IMR-90 (cell line): ENCODE measurements around the gene MARS1. TPM values are rescaled to one million over a fixed set of nuclear protein-coding genes. Genes with fewer than 3 reads are reported as not detected.

ENCODE experiments used
- microRNA-seq, 2 experiments: library from miRNA; stranded (forward) in 1 of 2; unstranded in 1 of 2; fragments of 10-50 nt in 1 of 2; fragments of <30 nt in 1 of 2; gene quantifications in 1 of 2; microRNA quantifications in 1 of 2; one replicate each; pipeline versions ENCODE3 to v1.1.0; 2013 to 2020; ENCODE audit not compliant: insufficient read depth in 1 of 2, insufficient read length in 1 of 2, unreplicated experiment in 1 of 2
- polyA plus RNA-seq, 3 experiments: library from polyadenylated mRNA; depleted of rRNA; stranded (reverse); fragments of >200 nt; gene quantifications; 2 replicates each; pipeline ENCODE4 v1.2.3, GENCODE V29; 2012; ENCODE audit warnings: low replicate concordance in 1 of 3
- small RNA-seq, 5 experiments: library from RNA; depleted of rRNA; stranded (forward); fragments of <200 nt; gene quantifications; one replicate each; pipeline ENCODE3, GENCODE V24; 2012
- total RNA-seq: library from RNA; depleted of rRNA; stranded (reverse); fragments of >200 nt; gene quantifications from 2 replicates; pipeline ENCODE4 v1.2.3, GENCODE V29; 2012; rRNA removed

MARS1 gene
- total and polyA plus RNA-seq, 2 of the 4 experiments (the other 2 are of a cell fraction) = 156 to 164 TPM

Small RNAs within 50 kb of the gene (microRNA-seq; reads per million reads assigned to microRNA genes)
- gene MIR616 (ENCODE audit: insufficient read depth in 1 of 2, insufficient read length in 1 of 2, unreplicated experiment in 1 of 2) = 1.8 to 11.4 reads per million in 2 experiments
- 1.1 reads per million for gene MIR6758 (ENCODE audit: unreplicated experiment)

Small RNAs within 50 kb of the gene (small RNA-seq; reads per million reads assigned to genes)
- 0 to 0.08 (median 0) reads per million in 5 experiments for gene MIR616

Other genes with a start within 250 kb of the MARS1 start
- gene STAC3, start 236.9 kb upstream of the MARS1 start, total RNA-seq = under 0.01 and 0.18 TPM in 2 replicates
- 0.67 and 0.80 TPM in 2 replicates for gene STAC3, start 236.9 kb upstream of the MARS1 start, polyA plus RNA-seq (2012; rRNA removed)
- gene R3HDM2, start 57.0 kb upstream of the MARS1 start, total RNA-seq = 6.1 and 7.5 TPM in 2 replicates
- 28.4 and 30.2 TPM in 2 replicates for gene R3HDM2, start 57.0 kb upstream of the MARS1 start, polyA plus RNA-seq (2012; rRNA removed)
- not detected in 2 replicates for gene INHBC, start 53.3 kb upstream of the MARS1 start, total RNA-seq
- 0.06 and 0.09 TPM in 2 replicates for gene INHBC, start 53.3 kb upstream of the MARS1 start, polyA plus RNA-seq (2012; rRNA removed)
- 0.56 and 0.90 TPM in 2 replicates for gene INHBE, start 32.8 kb upstream of the MARS1 start, total RNA-seq
- 1.2 and 1.7 TPM in 2 replicates for gene INHBE, start 32.8 kb upstream of the MARS1 start, polyA plus RNA-seq (2012; rRNA removed)
- 1.3 and 1.4 TPM in 2 replicates for gene GLI1, start 28.3 kb upstream of the MARS1 start, total RNA-seq
- 3.6 and 3.8 TPM in 2 replicates for gene GLI1, start 28.3 kb upstream of the MARS1 start, polyA plus RNA-seq (2012; rRNA removed)
- gene ARHGAP9, start 8.2 kb upstream of the MARS1 start, total RNA-seq = 0.18 and 0.28 TPM in 2 replicates
- 0.65 and 0.79 TPM in 2 replicates for gene ARHGAP9, start 8.2 kb upstream of the MARS1 start, polyA plus RNA-seq (2012; rRNA removed)
- gene DDIT3, start 32.4 kb downstream of the MARS1 start, total RNA-seq = 12.2 and 19.4 TPM in 2 replicates
- 29.8 and 54.4 TPM in 2 replicates for gene DDIT3, start 32.4 kb downstream of the MARS1 start, polyA plus RNA-seq (2012; rRNA removed)
- gene MBD6, start 34.8 kb downstream of the MARS1 start, total RNA-seq = 0.90 and 1.4 TPM in 2 replicates
- 7.9 and 9.3 TPM in 2 replicates for gene MBD6, start 34.8 kb downstream of the MARS1 start, polyA plus RNA-seq (2012; rRNA removed)
- gene DCTN2, start 59.1 kb downstream of the MARS1 start, total RNA-seq = 114 and 125 TPM in 2 replicates
- 107 and 130 TPM in 2 replicates for gene DCTN2, start 59.1 kb downstream of the MARS1 start, polyA plus RNA-seq (2012; rRNA removed)
- gene KIF5A, start 62.0 kb downstream of the MARS1 start, total RNA-seq = under 0.01 and 0.18 TPM in 2 replicates
- 0.09 and 0.15 TPM in 2 replicates for gene KIF5A, start 62.0 kb downstream of the MARS1 start, polyA plus RNA-seq (2012; rRNA removed)
- gene PIP4K2C, start 103.1 kb downstream of the MARS1 start, total RNA-seq = 12.5 and 14.4 TPM in 2 replicates
- 20.0 and 23.1 TPM in 2 replicates for gene PIP4K2C, start 103.1 kb downstream of the MARS1 start, polyA plus RNA-seq (2012; rRNA removed)
- gene DTX3, start 116.8 kb downstream of the MARS1 start, total RNA-seq = 2.8 and 2.9 TPM in 2 replicates
- gene DTX3, start 116.8 kb downstream of the MARS1 start, polyA plus RNA-seq (2012; rRNA removed) = 13.1 and 14.6 TPM in 2 replicates
- gene ARHGEF25, start 123.4 kb downstream of the MARS1 start, total RNA-seq = 6.3 and 7.8 TPM in 2 replicates
- 17.1 and 17.9 TPM in 2 replicates for gene ARHGEF25, start 123.4 kb downstream of the MARS1 start, polyA plus RNA-seq (2012; rRNA removed)
- gene B4GALNT1, start 145.1 kb downstream of the MARS1 start, total RNA-seq = 0.18 and 0.28 TPM in 2 replicates
- 0.62 and 0.66 TPM in 2 replicates for gene B4GALNT1, start 145.1 kb downstream of the MARS1 start, polyA plus RNA-seq (2012; rRNA removed)
- gene OS9, start 206.1 kb downstream of the MARS1 start, total RNA-seq = 159 and 182 TPM in 2 replicates
- gene OS9, start 206.1 kb downstream of the MARS1 start, polyA plus RNA-seq (2012; rRNA removed) = 188 and 272 TPM in 2 replicates